ENCODE results near the gene DMXL2.
"Not testable (repeated sequence)": the region's sequence is repeated elsewhere in the genome, so short reads cannot be mapped to it uniquely, and the experiment has no call there.

DMXL2 gene

DNA sequence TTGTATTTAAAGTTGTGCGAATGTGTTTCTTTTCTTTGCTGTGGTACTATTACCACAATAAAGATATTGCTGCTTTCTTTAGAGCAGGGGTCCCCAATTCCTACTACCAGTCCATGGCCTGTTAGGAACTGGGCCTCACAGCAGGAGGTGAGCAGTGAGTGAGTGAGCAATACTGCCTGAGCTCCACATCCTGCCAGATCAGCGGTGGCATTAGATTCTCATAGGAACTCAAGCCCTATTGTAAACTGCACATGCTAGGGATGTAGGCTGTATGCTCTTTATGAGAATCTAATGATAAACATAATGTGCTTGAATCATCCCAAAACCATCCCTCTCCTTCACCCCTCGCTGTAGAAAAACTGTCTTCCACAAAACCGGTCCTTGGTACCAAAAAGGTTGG lies 41.6 kb downstream of the DMXL2 start:
- TF ChIP-seq, protein P1, sequence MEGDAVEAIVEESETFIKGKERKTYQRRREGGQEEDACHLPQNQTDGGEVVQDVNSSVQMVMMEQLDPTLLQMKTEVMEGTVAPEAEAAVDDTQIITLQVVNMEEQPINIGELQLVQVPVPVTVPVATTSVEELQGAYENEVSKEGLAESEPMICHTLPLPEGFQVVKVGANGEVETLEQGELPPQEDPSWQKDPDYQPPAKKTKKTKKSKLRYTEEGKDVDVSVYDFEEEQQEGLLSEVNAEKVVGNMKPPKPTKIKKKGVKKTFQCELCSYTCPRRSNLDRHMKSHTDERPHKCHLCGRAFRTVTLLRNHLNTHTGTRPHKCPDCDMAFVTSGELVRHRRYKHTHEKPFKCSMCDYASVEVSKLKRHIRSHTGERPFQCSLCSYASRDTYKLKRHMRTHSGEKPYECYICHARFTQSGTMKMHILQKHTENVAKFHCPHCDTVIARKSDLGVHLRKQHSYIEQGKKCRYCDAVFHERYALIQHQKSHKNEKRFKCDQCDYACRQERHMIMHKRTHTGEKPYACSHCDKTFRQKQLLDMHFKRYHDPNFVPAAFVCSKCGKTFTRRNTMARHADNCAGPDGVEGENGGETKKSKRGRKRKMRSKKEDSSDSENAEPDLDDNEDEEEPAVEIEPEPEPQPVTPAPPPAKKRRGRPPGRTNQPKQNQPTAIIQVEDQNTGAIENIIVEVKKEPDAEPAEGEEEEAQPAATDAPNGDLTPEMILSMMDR (conservative IDR thresholded peaks at IDR 0.05), result no peak
- H3K27ac ChIP-seq, result peak overlapping the region; percentile 15; the same call in 1 of the 2 replicates

DNA sequence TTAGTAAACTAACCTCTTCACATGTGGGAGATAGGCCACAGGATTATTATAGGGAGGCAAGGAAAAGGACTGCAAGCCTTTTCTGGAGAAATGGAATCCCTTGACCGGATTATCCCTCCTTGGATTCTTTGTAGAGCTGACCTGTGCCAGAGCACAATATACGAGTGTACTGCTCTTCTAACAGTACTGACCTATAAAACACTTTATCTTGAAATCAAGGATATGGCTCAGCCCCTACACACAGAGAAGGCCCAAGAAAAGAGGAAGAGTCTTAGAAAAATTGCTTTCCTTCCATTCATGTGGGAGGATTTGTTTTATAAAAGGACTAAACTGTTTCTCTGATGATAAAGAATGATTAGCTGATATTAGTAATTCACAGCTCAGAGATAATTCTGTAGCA lies 42.2 kb downstream of the DMXL2 start:
- peak overlapping the region; percentile 15; the same call in 1 of the 2 replicates for H3K27ac ChIP-seq
- TF ChIP-seq, protein P1 (conservative IDR thresholded peaks at IDR 0.05), result no peak

DNA sequence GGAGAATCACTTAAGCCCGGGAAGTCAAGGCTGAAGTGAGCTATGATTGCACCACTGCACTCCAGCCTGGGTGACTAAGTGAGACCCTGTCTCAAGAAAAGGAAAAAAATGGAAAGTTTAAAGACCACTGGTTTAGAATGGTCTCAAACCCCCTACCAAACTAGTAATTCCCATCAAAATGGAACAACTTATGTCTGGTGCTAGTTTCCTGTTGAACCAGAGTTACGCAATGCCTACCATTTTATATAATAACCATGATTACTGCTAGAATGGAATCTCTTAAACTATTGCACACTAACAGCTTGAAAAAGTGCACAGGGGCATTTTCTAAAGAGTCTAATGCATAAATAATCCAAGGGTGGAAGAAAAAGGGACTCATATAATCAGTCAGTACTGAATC lies 43.6 kb downstream of the DMXL2 start:
- no peak overlapping the region for H3K27ac ChIP-seq
- TF ChIP-seq, protein P1 (conservative IDR thresholded peaks at IDR 0.05), result no peak

DNA sequence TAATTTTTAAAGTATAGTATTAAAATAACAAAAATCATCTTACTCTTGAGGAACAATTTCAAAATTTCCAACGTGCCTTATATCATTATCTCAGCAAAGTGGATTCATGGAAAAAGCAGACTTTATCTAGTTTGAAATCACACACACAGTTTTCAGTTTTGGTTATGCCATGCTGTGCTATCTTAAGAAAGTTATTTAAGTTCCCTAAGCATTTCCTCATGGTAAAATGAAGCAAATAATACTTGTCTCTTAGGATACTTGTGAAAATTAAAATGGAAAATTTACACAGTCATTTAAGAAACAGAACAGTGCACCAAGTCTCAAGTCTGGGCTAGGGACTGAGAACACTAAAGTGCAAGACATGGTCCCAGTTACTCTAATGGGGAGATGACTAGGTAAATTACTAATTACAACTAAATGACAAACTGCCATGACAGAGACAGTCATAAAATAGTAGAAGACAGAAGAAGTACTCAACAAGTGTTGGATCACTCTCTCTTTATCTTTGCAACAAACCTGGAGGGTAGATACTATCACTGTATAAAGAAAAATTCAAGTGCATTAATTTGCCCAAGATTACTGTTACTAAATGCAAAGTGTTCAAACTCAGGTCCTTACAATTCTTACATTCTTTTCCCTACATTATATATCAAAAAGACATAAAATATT lies 44.8 kb downstream of the DMXL2 start:
- TF ChIP-seq, protein P1 (conservative IDR thresholded peaks at IDR 0.05), result no peak
- no peak overlapping the region for H3K27ac ChIP-seq

DNA sequence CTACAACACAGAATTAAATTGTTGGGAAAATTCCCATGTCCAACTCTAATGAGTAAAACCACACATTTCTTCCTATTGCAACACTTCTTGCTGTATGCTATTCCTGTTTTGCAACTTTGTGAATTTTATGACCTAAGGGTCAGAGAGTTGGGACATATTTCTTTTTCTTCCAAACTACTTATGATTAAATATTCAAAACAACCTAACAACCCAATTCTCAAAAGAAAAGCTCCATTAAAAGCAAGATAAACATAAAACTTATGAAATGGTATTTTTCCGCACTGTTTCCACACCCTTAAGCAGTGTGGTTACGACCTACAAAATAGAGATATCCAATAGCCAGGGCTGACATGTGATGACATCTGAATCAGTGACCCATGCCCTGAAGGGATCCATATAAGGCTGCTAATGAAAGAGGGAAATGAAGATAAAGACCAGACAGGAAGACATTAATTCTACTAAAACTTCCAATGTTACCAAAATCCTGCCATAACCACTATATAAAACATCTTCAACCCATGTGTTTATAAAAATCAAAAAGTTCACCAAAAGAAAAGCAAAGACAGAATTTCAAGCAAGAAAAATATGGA lies 45.6 kb downstream of the DMXL2 start:
- H3K27ac ChIP-seq, result no peak overlapping the region
- TF ChIP-seq, protein P1 (conservative IDR thresholded peaks at IDR 0.05), result no peak

DNA sequence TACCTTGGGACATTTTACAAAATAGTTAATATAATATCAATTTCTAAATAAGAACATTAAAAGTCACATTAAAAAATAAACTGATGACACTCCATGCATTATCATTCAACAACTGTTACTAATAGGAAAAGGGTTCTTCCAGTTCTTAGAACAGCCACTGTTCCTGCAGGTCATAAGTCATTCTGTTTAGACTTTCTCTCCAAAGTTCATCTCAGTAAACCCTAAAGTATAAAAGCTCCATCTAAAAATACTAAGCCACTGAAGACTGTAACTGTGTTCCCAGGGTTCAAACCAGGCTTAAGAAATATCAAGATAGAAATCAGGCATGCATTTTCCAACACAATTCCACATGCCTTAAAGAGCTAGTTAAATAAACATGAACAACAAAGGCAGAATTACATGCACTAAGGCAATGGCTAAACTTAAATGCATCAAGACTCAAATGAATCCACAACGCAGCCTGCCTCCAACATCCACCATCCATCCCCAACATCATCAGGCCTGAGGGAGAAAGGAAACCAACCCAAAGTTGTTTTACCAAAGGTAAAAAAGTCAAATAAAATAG lies 46.2 kb downstream of the DMXL2 start:
- H3K27ac ChIP-seq, result no peak overlapping the region
- TF ChIP-seq, protein P1 (conservative IDR thresholded peaks at IDR 0.05), result no peak

DNA sequence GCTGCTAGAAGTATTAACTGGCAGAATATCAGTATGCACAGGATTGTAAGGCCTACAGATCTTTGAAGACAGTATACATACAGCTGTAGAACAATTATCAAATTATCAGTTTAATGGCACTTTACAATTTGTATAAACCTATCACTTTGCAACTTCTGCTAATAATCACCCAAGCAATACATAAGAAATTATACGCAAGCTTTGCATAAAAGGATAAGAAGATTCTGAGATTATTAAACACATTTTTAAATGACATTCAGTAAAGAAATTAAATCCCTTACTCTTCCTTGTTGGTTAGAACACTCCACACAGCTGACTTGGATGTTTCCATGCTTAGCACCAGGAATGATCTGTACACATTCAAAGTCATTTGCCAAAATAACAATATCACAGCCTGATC lies 46.8 kb downstream of the DMXL2 start:
- H3K27ac ChIP-seq, result no peak overlapping the region
- TF ChIP-seq, protein P1 (conservative IDR thresholded peaks at IDR 0.05), result no peak

DNA sequence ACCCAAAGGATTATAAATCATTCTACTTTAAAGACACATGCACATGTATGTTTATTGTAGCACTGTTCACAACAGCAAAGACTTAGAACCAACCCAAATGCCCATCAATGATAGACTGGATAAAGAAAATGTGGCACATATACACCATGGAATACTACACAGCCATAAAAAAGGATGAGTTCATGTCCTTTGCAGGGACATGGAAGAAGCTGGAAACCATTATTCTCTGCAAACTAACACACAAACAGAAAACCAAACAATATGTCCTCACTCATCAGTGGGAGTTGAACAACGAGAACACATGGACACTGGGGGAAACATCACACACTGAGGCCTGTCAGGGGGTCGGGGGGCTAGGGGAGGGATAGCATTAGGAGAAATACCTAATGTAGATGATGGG lies 49.2 kb downstream of the DMXL2 start:
- H3K27ac ChIP-seq, result not testable (repeated sequence)

DNA sequence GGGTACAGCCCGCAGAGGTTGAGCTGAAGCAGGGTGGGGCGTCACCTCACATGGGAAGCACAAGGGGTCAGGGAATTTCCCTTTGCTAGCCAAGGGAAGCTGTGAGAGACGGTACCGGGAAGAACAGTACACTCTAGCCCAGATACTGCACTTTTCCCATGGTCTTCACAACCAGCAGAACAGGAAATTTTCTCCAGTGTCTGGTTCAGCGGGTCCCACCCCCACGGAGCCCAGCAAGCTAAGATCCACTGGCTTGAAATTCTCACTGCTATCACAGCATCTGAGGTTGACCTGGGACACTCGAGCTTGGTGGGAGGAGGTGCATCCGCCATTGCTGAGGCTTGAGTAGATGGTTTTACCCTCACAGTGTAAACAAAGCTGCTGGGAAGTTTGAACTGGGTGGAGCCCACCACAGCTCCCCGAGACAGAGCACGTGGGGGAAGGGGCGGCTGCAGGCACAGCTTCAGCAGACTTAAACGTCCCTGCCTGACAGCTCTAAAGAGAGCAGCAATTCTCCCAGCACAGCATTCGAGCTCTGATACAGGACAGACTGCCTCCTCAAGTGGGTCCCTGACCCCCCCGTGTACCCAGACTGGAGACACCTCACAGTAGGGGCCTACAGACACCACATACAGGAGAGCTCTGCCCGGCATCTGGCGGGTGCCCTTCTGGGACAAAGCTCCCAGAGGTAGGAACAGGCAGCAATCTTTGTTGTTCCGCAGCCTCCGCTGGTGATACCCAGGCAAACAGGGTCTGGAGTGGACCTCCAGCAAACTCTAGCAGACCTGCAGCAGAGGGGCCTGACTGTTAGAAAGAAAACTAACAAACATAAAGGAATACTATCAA lies 53.4 kb downstream of the DMXL2 start:
- not testable (repeated sequence) for H3K27ac ChIP-seq

All from VCaP (cell line).